Neural progenitor cell (in vitro differentiated cells): ENCODE data around the gene HDLBP.

Experiments used
- EZH2 ChIP-seq: fragments of 200-600 bp; sonication (generic); IDR thresholded peaks from 2 replicates; pipeline ENCODE4 v1.6.1; 2017; ENCODE audit warnings: antibody characterized with exemption, mild to moderate bottlenecking, moderate library complexity
- EZH2phosphoT487 ChIP-seq: fragments of 200-600 bp; sonication (generic); IDR thresholded peaks from 2 replicates; pipeline ENCODE4 v1.6.1; 2017; ENCODE audit warnings: antibody characterized with exemption
- TF ChIP-seq, protein P1 (sequence below): fragments of 200-600 bp; sonication (generic); IDR thresholded peaks from 2 replicates; pipeline ENCODE4 v1.5.1; 2017; ENCODE audit warnings: antibody characterized with exemption, mild to moderate bottlenecking

- TF ChIP-seq EZH2 (no peak), EZH2phosphoT487 (no peak)
- TF ChIP-seq, protein P1, sequence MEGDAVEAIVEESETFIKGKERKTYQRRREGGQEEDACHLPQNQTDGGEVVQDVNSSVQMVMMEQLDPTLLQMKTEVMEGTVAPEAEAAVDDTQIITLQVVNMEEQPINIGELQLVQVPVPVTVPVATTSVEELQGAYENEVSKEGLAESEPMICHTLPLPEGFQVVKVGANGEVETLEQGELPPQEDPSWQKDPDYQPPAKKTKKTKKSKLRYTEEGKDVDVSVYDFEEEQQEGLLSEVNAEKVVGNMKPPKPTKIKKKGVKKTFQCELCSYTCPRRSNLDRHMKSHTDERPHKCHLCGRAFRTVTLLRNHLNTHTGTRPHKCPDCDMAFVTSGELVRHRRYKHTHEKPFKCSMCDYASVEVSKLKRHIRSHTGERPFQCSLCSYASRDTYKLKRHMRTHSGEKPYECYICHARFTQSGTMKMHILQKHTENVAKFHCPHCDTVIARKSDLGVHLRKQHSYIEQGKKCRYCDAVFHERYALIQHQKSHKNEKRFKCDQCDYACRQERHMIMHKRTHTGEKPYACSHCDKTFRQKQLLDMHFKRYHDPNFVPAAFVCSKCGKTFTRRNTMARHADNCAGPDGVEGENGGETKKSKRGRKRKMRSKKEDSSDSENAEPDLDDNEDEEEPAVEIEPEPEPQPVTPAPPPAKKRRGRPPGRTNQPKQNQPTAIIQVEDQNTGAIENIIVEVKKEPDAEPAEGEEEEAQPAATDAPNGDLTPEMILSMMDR = no peak
These were observed 78.4 kb downstream of the HDLBP start for GRCh38 chr2:241237047-241237446.
